WTC11 (cell line): ENCODE measurements around the gene PRELP. TPM values are rescaled to one million over a fixed set of nuclear protein-coding genes. Genes with fewer than 3 reads are reported as not detected.

Experiments used
- ATAC-seq: fragments of 200-7000 bp; cut with Tn5 transposase; 2 replicates; pipeline ENCODE4 v1.10.0; 2021; ENCODE audit warnings: mild to moderate bottlenecking, moderate library complexity
- CTCF ChIA-PET: fragments of 300-600 bp; sonication (Branson Sonifier 250); formaldehyde crosslinking; loops from one replicate; lab custom pipeline; 2021; ENCODE audit warnings: antibody characterized with exemption; lab: Charles Lee
- POLR2A ChIA-PET: fragments of 350-600 bp; sonication (Branson Sonifier 250); formaldehyde crosslinking; loops from one replicate; lab custom pipeline; 2021; ENCODE audit warnings: antibody characterized with exemption; lab: Charles Lee
- DNase-seq: peaks from one replicate; pipeline ENCODE4 v3.0.0; 2021; ENCODE audit warnings: low spot score
- H3K27ac Mint-ChIP-seq: 2 replicates; pipeline ENCODE4 v1.8.0; 2021; ENCODE audit warnings: mixed read lengths
- H3K27me3 Mint-ChIP-seq: 2 replicates; pipeline ENCODE4 v1.8.0; 2021; ENCODE audit warnings: low read depth, mild to moderate bottlenecking, moderate library complexity, mixed read lengths
- H3K36me3 Mint-ChIP-seq: 2 replicates; pipeline ENCODE4 v1.8.0; 2021; ENCODE audit warnings: mixed read lengths
- H3K4me1 Mint-ChIP-seq: 2 replicates; pipeline ENCODE4 v1.8.0; 2022; ENCODE audit warnings: mixed read lengths
- H3K4me3 Mint-ChIP-seq: 2 replicates; pipeline ENCODE4 v1.8.0; 2021; ENCODE audit warnings: mild to moderate bottlenecking, moderate library complexity, mixed read lengths
- H3K9me3 Mint-ChIP-seq: 2 replicates; pipeline ENCODE4 v1.8.0; 2021; ENCODE audit warnings: mixed read lengths
- ARID4B ChIP-seq: sonication (generic); formaldehyde crosslinking; IDR thresholded peaks from 2 replicates; pipeline ENCODE4 v1.8.0; 2023; ENCODE audit warnings: missing genetic modification reagents, mild to moderate bottlenecking, borderline replicate concordance
- CTCF ChIP-seq: fragments of 200-600 bp; IDR thresholded peaks from 2 replicates; pipeline ENCODE4 v1.8.0; 2022; ENCODE audit warnings: antibody characterized with exemption
- E2F1 ChIP-seq: sonication (generic); formaldehyde crosslinking; IDR thresholded peaks from 2 replicates; pipeline ENCODE4 v1.8.0; 2022; ENCODE audit warnings: mild to moderate bottlenecking, missing genetic modification reagents
- ESRRA ChIP-seq: sonication (generic); formaldehyde crosslinking; IDR thresholded peaks from 2 replicates; pipeline ENCODE4 v1.8.1; 2022; ENCODE audit warnings: mild to moderate bottlenecking, missing genetic modification reagents, borderline replicate concordance
- FOXP1 ChIP-seq: sonication (generic); formaldehyde crosslinking; IDR thresholded peaks from 2 replicates; pipeline ENCODE4 v1.8.0; 2022; ENCODE audit warnings: missing genetic modification reagents, mild to moderate bottlenecking, moderate library complexity, borderline replicate concordance
- HMGA2 ChIP-seq: fragments of 250-450 bp; sonication (Bioruptor Pico); IDR thresholded peaks from 2 replicates; pipeline ENCODE4 v1.4.0; 2021; ENCODE audit warnings: mild to moderate bottlenecking, moderate library complexity
- JAZF1 ChIP-seq: fragments of 250-450 bp; sonication (Bioruptor Pico); IDR thresholded peaks from 2 replicates; pipeline ENCODE4 v1.9.0; 2021; ENCODE audit warnings: moderate library complexity, mild to moderate bottlenecking, inconsistent platforms
- PRRX2 ChIP-seq: fragments of 250-450 bp; sonication (Bioruptor Pico); IDR thresholded peaks from 2 replicates; pipeline ENCODE4 v1.8.0; 2021; ENCODE audit warnings: mild to moderate bottlenecking
- TCF7 ChIP-seq: sonication (generic); formaldehyde crosslinking; IDR thresholded peaks from 2 replicates; pipeline ENCODE4 v1.8.0; 2022; ENCODE audit warnings: mild to moderate bottlenecking, low read depth, missing genetic modification reagents, moderate library complexity
- TEAD1 ChIP-seq: sonication (generic); formaldehyde crosslinking; IDR thresholded peaks from 2 replicates; pipeline ENCODE4 v1.8.0; 2022; ENCODE audit warnings: mild to moderate bottlenecking, missing genetic modification reagents
- ZBTB43 ChIP-seq: sonication (generic); formaldehyde crosslinking; IDR thresholded peaks from 2 replicates; pipeline ENCODE4 v1.8.1; 2023; ENCODE audit warnings: mild to moderate bottlenecking, missing genetic modification reagents
- ZNF138 ChIP-seq: sonication (generic); formaldehyde crosslinking; conservative IDR thresholded peaks from 2 replicates; pipeline ENCODE4 v1.8.1; 2022; ENCODE audit warnings: mild to moderate bottlenecking, moderate library complexity, missing genetic modification reagents
- ZNF263 ChIP-seq: sonication (generic); formaldehyde crosslinking; IDR thresholded peaks from 2 replicates; pipeline ENCODE4 v1.8.1; 2022; ENCODE audit warnings: low read depth, mild to moderate bottlenecking, moderate library complexity, missing genetic modification reagents
- total RNA-seq: library from RNA; stranded (reverse); gene quantifications from 3 replicates; pipeline ENCODE4 v1.2.3, GENCODE V29; 2021

The PRELP gene
- total RNA-seq, 1 experiment from 2014 or later = 0.17 TPM

- ChIA-PET CTCF (interaction anchor here (0.6 to 1.7 kb wide), 6 partner anchors 9 to 1046 kb away, joined by 3 to 9 read pairs (median 6); no protein-coding TSS in a partner anchor), POLR2A (no interaction called here)
- H3K4me1 Mint-ChIP-seq = peaks cover 13% of the 10 kb centered on the region
- no peak overlapping the region for H3K4me3 Mint-ChIP-seq
- H3K9me3 Mint-ChIP-seq = no peaks in the 10 kb centered on the region
- no peak for ATAC-seq
- peaks cover 3% of the 10 kb centered on the region for H3K27me3 Mint-ChIP-seq
- no peak for TF ChIP-seq ZNF138 (CRISPR knock-in tag)
- TF ChIP-seq ESRRA (CRISPR knock-in tag) = no peak
- TF ChIP-seq FOXP1 (CRISPR knock-in tag) = no peak
- no peak for TF ChIP-seq CTCF
- no peak for TF ChIP-seq ZBTB43 (CRISPR knock-in tag)
- no peak for DNase-seq
- no peaks in the 10 kb centered on the region for H3K36me3 Mint-ChIP-seq
- no peak overlapping the region for H3K27ac Mint-ChIP-seq
These were observed 52.5 kb downstream of the PRELP start for GRCh38 chr1:203528063-203528462.

- TF ChIP-seq ARID4B (CRISPR knock-in tag) (no peak), PRRX2 (CRISPR knock-in tag) (no peak), ESRRA (CRISPR knock-in tag) (no peak), E2F1 (no peak), HMGA2 (CRISPR knock-in tag) (no peak), JAZF1 (CRISPR knock-in tag) (no peak), TCF7 (CRISPR knock-in tag) (no peak), TEAD1 (CRISPR knock-in tag) (no peak), ZNF263 (CRISPR knock-in tag) (no peak)
These were observed 53.6 kb downstream of the PRELP start for GRCh38 chr1:203528976-203529835.

More at GRCh38 chr1:203528976-203529835, 53.6 kb downstream of the PRELP start:
- no peak for ATAC-seq
- POLR2A ChIA-PET = no interaction called here
- CTCF ChIA-PET = interaction anchor here (1.3 to 1.7 kb wide), 3 partner anchors 10 to 26 kb away, joined by 6 to 9 read pairs (median 6); no protein-coding TSS in a partner anchor
- no peak overlapping the region for H3K27ac Mint-ChIP-seq
- DNase-seq = no peak
- H3K4me1 Mint-ChIP-seq = peaks cover 9% of the 10 kb centered on the region
- H3K4me3 Mint-ChIP-seq = no peak overlapping the region
- H3K36me3 Mint-ChIP-seq = no peaks in the 10 kb centered on the region
- no peaks in the 10 kb centered on the region for H3K9me3 Mint-ChIP-seq
- no peaks in the 10 kb centered on the region; the same call in 1 of the 2 replicates for H3K27me3 Mint-ChIP-seq
